ENCODE measurements around the gene TADA3.

- TF ChIP-seq CTCF (conservative IDR thresholded peaks at IDR 0.05; ENCODE audit: low read length): no peak
- TF ChIP-seq EZH2phosphoT487 (IDR thresholded peaks at IDR 0.05; ENCODE audit: borderline replicate concordance, low read depth, low read length): no peak
These were observed 34.8 kb downstream of the TADA3 start for GRCh38 chr3:9757427-9757826.
